ENCODE data around the gene SOX1. TPM values are rescaled to one million over a fixed set of nuclear protein-coding genes. Genes with fewer than 3 reads are reported as not detected.

SOX1 gene
- total and polyA plus RNA-seq, 11 donors = not detected

GRCh38 chr13:112066624-112067004, 335 bp upstream of the SOX1 start:
- Histone ChIP-seq H3K36me3 (no peaks in the 10 kb centered on the region), H3K4me3 (peak overlapping the region in 11 of 12 donors; percentile 16 to 48 (median 34)), H3K27ac (no peak overlapping the region), H3K27me3 (peaks cover 71 to 95% (median 86%) of the 10 kb centered on the region in 9 donors), H3K4me1 (peaks cover 0 to 38% (median 7%) of the 10 kb centered on the region in 12 donors), H3K9me3 (no peaks in the 10 kb centered on the region)
- peak in 3 of 4 donors; percentile 74 to 80 (median 77) for ATAC-seq
- no peak for TF ChIP-seq CTCF (IDR thresholded peaks at IDR 0.05)
- no peak for TF ChIP-seq POLR2A (IDR thresholded peaks at IDR 0.05)
- intact Hi-C loops (cut with DNase I) = loop anchor here in 1 of 10 donors (10.0 kb wide), 1 partner anchor 378 kb away; no protein-coding TSS in a partner anchor
- peak in 4 of 5 donors; percentile 48 to 73 (median 58) for DNase-seq
- 1 to 6% (median 3%) methylated on average over 17 to 56 of the region's 56 CpGs for WGBS, 4 donors

GRCh38 chr13:112067871-112068539, 1.1 kb downstream of the SOX1 start:
- Histone ChIP-seq H3K4me1 (peaks cover 0 to 39% (median 6%) of the 10 kb centered on the region in 12 donors), H3K9me3 (no peaks in the 10 kb centered on the region), H3K36me3 (no peaks in the 10 kb centered on the region), H3K27me3 (peaks cover 74 to 95% (median 86%) of the 10 kb centered on the region in 9 donors), H3K4me3 (no peak overlapping the region), H3K27ac (no peak overlapping the region)
- 2 to 4% (median 2%) methylated on average over 68 to 103 of the region's 103 CpGs; no CpG with 5 or more reads in 1 of the 4 donors for WGBS, 4 donors
- DNase-seq (no peak), ATAC-seq (no peak)
- TF ChIP-seq CTCF (IDR thresholded peaks at IDR 0.05) = no peak
- no peak for TF ChIP-seq POLR2A (IDR thresholded peaks at IDR 0.05)
- intact Hi-C loops (cut with DNase I) = loop anchor here in 1 of 10 donors (10.0 kb wide), 1 partner anchor 377 kb away; no protein-coding TSS in a partner anchor

GRCh38 chr13:112068540-112069060, 1.7 kb downstream of the SOX1 start:
- Histone ChIP-seq H3K27ac (no peak overlapping the region), H3K27me3 (peaks cover 74 to 95% (median 86%) of the 10 kb centered on the region in 9 donors), H3K36me3 (no peaks in the 10 kb centered on the region), H3K9me3 (no peaks in the 10 kb centered on the region), H3K4me1 (peaks cover 0 to 45% (median 8%) of the 10 kb centered on the region in 12 donors), H3K4me3 (no peak overlapping the region)
- TF ChIP-seq CTCF (IDR thresholded peaks at IDR 0.05) = no peak
- no peak for TF ChIP-seq POLR2A (IDR thresholded peaks at IDR 0.05)
- DNase-seq (no peak), ATAC-seq (no peak)
- intact Hi-C loops (cut with DNase I) = loop anchor here in 1 of 10 donors (10.0 kb wide), 1 partner anchor 376 kb away; no protein-coding TSS in a partner anchor
- WGBS, 4 donors = 2 to 7% (median 4%) methylated on average over 10 to 80 of the region's 80 CpGs

All from heart left ventricle (tissue), 16 donors.